GM23338 (cell line): ENCODE data around the gene ARF5. TPM values are rescaled to one million over a fixed set of nuclear protein-coding genes. Genes with fewer than 3 reads are reported as not detected.

ENCODE experiments used
- ATAC-seq: fragments of 200-7000 bp; cut with Tn5 transposase; 3 replicates; pipeline ENCODE4 v1.9.1; 2020
- DNase-seq: peaks from one replicate; pipeline ENCODE4 v3.0.0-alpha.2; 2015; ENCODE audit warnings: low spot score
- H2AFZ ChIP-seq: fragments of 200-600 bp; sonication (generic); 2 replicates; pipeline ENCODE4 v1.8.0; 2016; ENCODE audit warnings: antibody characterized with exemption, mild to moderate bottlenecking, moderate library complexity
- H3F3A ChIP-seq: fragments of 200-600 bp; sonication (generic); replicated peaks from 2 replicates; pipeline ENCODE4 v1.8.0; 2017; ENCODE audit warnings: antibody characterized with exemption, mixed run types, low read depth
- H3K27ac ChIP-seq: fragments of 200-600 bp; sonication (generic); 2 replicates; pipeline ENCODE4 v1.6.1; 2016; ENCODE audit warnings: low read depth
- H3K27me3 ChIP-seq: fragments of 200-600 bp; sonication (generic); 2 replicates; pipeline ENCODE4 v1.8.0; 2016; ENCODE audit warnings: mild to moderate bottlenecking, mixed run types, moderate library complexity; ENCODE audit not compliant: insufficient read depth
- H3K36me3 ChIP-seq: fragments of 200-600 bp; sonication (generic); 2 replicates; pipeline ENCODE4 v1.8.0; 2016; ENCODE audit warnings: mild to moderate bottlenecking; ENCODE audit not compliant: insufficient read depth
- H3K4me1 ChIP-seq: fragments of 200-600 bp; sonication (generic); 2 replicates; pipeline ENCODE4 v1.8.0; 2016; ENCODE audit warnings: mild to moderate bottlenecking, moderate library complexity; ENCODE audit not compliant: insufficient read depth
- H3K4me2 ChIP-seq: fragments of 200-600 bp; sonication (generic); 2 replicates; pipeline ENCODE4 v1.7.1; 2017; ENCODE audit warnings: mixed run types
- H3K4me3 ChIP-seq: fragments of 200-600 bp; sonication (generic); 2 replicates; pipeline ENCODE4 v1.6.1; 2016; ENCODE audit warnings: mixed run types
- H3K79me2 ChIP-seq: fragments of 200-600 bp; sonication (generic); replicated peaks from 2 replicates; pipeline ENCODE4 v1.8.0; 2017; ENCODE audit warnings: mild to moderate bottlenecking; ENCODE audit not compliant: insufficient read depth
- H3K9me2 ChIP-seq: fragments of 200-600 bp; sonication (generic); 2 replicates; pipeline ENCODE4 v1.8.0; 2017; ENCODE audit not compliant: insufficient read depth
- H4K20me1 ChIP-seq: fragments of 200-600 bp; sonication (generic); replicated peaks from 2 replicates; pipeline ENCODE4 v1.8.0; 2017; ENCODE audit warnings: mild to moderate bottlenecking; ENCODE audit not compliant: insufficient read depth
- H3K27ac Mint-ChIP-seq: 2 replicates; pipeline ENCODE4 v1.8.0; 2020; ENCODE audit warnings: inconsistent platforms, mild to moderate bottlenecking, moderate library complexity, mixed read lengths
- H3K27me3 Mint-ChIP-seq: 3 replicates; pipeline ENCODE4 v1.8.0; 2022; ENCODE audit warnings: low read depth, mild to moderate bottlenecking, moderate library complexity, mixed read lengths, inconsistent platforms; ENCODE audit not compliant: insufficient read depth, poor library complexity
- H3K36me3 Mint-ChIP-seq: 3 replicates; pipeline ENCODE4 v1.8.0; 2021; ENCODE audit warnings: low read depth, mild to moderate bottlenecking, inconsistent platforms, moderate library complexity, mixed read lengths
- H3K4me1 Mint-ChIP-seq: 3 replicates; pipeline ENCODE4 v1.8.0; 2020; ENCODE audit warnings: mild to moderate bottlenecking, inconsistent platforms, mixed read lengths
- H3K4me3 Mint-ChIP-seq: 3 replicates; pipeline ENCODE4 v1.8.0; 2021; ENCODE audit warnings: moderate library complexity, mild to moderate bottlenecking, inconsistent platforms, mixed read lengths
- H3K9me3 Mint-ChIP-seq: 3 replicates; pipeline ENCODE4 v1.8.0; 2020; ENCODE audit warnings: moderate library complexity, mild to moderate bottlenecking, inconsistent platforms, mixed read lengths
- CREB1 ChIP-seq: fragments of 250-450 bp; sonication (Bioruptor Pico); IDR thresholded peaks from 2 replicates; pipeline ENCODE4 v1.5.0; 2020; ENCODE audit warnings: low read depth, mild to moderate bottlenecking, moderate library complexity
- CTCF ChIP-seq, 2 experiments: fragments of 200-600 bp in 1 of 2; sonication (generic) in 1 of 2; conservative IDR thresholded peaks; 2 replicates each; pipeline versions ENCODE4 v1.5.1 to v1.6.1; 2016 to 2017; ENCODE audit warnings: antibody characterized with exemption in 2 of 2, low read depth in 2 of 2, mild to moderate bottlenecking in 2 of 2, moderate library complexity in 1 of 2
- ETS1 ChIP-seq: IDR thresholded peaks from 2 replicates; pipeline ENCODE4 v1.6.1; 2016; ENCODE audit warnings: antibody characterized with exemption
- EZH2 ChIP-seq: fragments of 200-600 bp; sonication (generic); IDR thresholded peaks from one replicate; pipeline ENCODE4 v1.8.0; 2017; ENCODE audit warnings: antibody characterized with exemption, mild to moderate bottlenecking, low read depth; ENCODE audit not compliant: unreplicated experiment
- EZH2phosphoT487 ChIP-seq: fragments of 200-600 bp; sonication (generic); IDR thresholded peaks from one replicate; pipeline ENCODE4 v1.8.1; 2018; ENCODE audit warnings: antibody characterized with exemption; ENCODE audit not compliant: unreplicated experiment
- JUNB ChIP-seq: IDR thresholded peaks from one replicate; pipeline ENCODE4 v1.6.1; 2016; ENCODE audit warnings: antibody characterized with exemption; ENCODE audit not compliant: unreplicated experiment
- NANOG ChIP-seq: IDR thresholded peaks from 2 replicates; pipeline ENCODE4 v1.6.1; 2016; ENCODE audit warnings: antibody characterized with exemption, borderline replicate concordance
- POLR2AphosphoS5 ChIP-seq: IDR thresholded peaks from 2 replicates; pipeline ENCODE4 v1.6.1; 2016; ENCODE audit warnings: antibody characterized with exemption, low read depth
- STAT1 ChIP-seq: IDR thresholded peaks from one replicate; pipeline ENCODE4 v1.6.1; 2016; ENCODE audit warnings: antibody characterized with exemption; ENCODE audit not compliant: unreplicated experiment
- ZNF114 ChIP-seq: fragments of 250-450 bp; sonication (Bioruptor Pico); IDR thresholded peaks from 2 replicates; pipeline ENCODE4 v1.5.0; 2020; ENCODE audit warnings: mild to moderate bottlenecking, moderate library complexity
- ZNF331 ChIP-seq: fragments of 250-450 bp; sonication (Bioruptor Pico); IDR thresholded peaks from 2 replicates; pipeline ENCODE4 v1.5.0; 2020; ENCODE audit warnings: low read depth, mild to moderate bottlenecking, moderate library complexity
- polyA plus RNA-seq: library from polyadenylated mRNA; unstranded; fragments of >200 nt; fragmentation: Nextera tagmentation; extraction: Ambion mirVana; gene quantifications from 2 replicates; pipeline ENCODE4 v1.2.1, GENCODE V29; 2016
- total RNA-seq: library from RNA; depleted of rRNA; stranded (reverse); fragments of >200 nt; shearing (Covaris generic); gene quantifications from 2 replicates; pipeline ENCODE4 v1.2.3, GENCODE V29; 2014
- TF ChIP-seq, protein P1 (sequence below): fragments of 250-450 bp; sonication (Bioruptor Pico); IDR thresholded peaks from 2 replicates; pipeline ENCODE4 v1.5.0; 2020; ENCODE audit warnings: mild to moderate bottlenecking, moderate library complexity
- TF ChIP-seq, protein P2 (sequence below): IDR thresholded peaks from one replicate; pipeline ENCODE4 v1.6.1; 2018; ENCODE audit warnings: antibody characterized with exemption; ENCODE audit not compliant: unreplicated experiment

The ARF5 gene
- total and polyA plus RNA-seq, 2 experiments from 2014 or later: 196 to 201 TPM

GRCh38 chr7:127598318-127598717 lies 10.1 kb downstream of the ARF5 start:
- H3K4me2 ChIP-seq: no peak overlapping the region
- H3K36me3 ChIP-seq: no peaks in the 10 kb centered on the region
- H3K4me1 Mint-ChIP-seq: peaks cover 16% of the 10 kb centered on the region
- H4K20me1 ChIP-seq: no peaks in the 10 kb centered on the region
- no peaks in the 10 kb centered on the region for H3K36me3 Mint-ChIP-seq
- no peak overlapping the region for H2AFZ ChIP-seq
- no peak overlapping the region for H3K4me3 Mint-ChIP-seq
- peak; percentile 95 for DNase-seq
- peaks cover 11% of the 10 kb centered on the region; the same call in 1 of the 2 replicates for H3K4me1 ChIP-seq
- no peaks in the 10 kb centered on the region for H3K9me3 Mint-ChIP-seq
- H3K79me2 ChIP-seq: no peaks in the 10 kb centered on the region
- H3K27ac Mint-ChIP-seq: no peak overlapping the region
- peaks cover 3% of the 10 kb centered on the region for H3K27me3 Mint-ChIP-seq
- H3F3A ChIP-seq: no peaks in the 10 kb centered on the region
- ATAC-seq: peak; percentile 95
- no peaks in the 10 kb centered on the region for H3K9me2 ChIP-seq
- no peaks in the 10 kb centered on the region for H3K27me3 ChIP-seq
- no peak overlapping the region for H3K4me3 ChIP-seq
- TF ChIP-seq, protein P1, sequence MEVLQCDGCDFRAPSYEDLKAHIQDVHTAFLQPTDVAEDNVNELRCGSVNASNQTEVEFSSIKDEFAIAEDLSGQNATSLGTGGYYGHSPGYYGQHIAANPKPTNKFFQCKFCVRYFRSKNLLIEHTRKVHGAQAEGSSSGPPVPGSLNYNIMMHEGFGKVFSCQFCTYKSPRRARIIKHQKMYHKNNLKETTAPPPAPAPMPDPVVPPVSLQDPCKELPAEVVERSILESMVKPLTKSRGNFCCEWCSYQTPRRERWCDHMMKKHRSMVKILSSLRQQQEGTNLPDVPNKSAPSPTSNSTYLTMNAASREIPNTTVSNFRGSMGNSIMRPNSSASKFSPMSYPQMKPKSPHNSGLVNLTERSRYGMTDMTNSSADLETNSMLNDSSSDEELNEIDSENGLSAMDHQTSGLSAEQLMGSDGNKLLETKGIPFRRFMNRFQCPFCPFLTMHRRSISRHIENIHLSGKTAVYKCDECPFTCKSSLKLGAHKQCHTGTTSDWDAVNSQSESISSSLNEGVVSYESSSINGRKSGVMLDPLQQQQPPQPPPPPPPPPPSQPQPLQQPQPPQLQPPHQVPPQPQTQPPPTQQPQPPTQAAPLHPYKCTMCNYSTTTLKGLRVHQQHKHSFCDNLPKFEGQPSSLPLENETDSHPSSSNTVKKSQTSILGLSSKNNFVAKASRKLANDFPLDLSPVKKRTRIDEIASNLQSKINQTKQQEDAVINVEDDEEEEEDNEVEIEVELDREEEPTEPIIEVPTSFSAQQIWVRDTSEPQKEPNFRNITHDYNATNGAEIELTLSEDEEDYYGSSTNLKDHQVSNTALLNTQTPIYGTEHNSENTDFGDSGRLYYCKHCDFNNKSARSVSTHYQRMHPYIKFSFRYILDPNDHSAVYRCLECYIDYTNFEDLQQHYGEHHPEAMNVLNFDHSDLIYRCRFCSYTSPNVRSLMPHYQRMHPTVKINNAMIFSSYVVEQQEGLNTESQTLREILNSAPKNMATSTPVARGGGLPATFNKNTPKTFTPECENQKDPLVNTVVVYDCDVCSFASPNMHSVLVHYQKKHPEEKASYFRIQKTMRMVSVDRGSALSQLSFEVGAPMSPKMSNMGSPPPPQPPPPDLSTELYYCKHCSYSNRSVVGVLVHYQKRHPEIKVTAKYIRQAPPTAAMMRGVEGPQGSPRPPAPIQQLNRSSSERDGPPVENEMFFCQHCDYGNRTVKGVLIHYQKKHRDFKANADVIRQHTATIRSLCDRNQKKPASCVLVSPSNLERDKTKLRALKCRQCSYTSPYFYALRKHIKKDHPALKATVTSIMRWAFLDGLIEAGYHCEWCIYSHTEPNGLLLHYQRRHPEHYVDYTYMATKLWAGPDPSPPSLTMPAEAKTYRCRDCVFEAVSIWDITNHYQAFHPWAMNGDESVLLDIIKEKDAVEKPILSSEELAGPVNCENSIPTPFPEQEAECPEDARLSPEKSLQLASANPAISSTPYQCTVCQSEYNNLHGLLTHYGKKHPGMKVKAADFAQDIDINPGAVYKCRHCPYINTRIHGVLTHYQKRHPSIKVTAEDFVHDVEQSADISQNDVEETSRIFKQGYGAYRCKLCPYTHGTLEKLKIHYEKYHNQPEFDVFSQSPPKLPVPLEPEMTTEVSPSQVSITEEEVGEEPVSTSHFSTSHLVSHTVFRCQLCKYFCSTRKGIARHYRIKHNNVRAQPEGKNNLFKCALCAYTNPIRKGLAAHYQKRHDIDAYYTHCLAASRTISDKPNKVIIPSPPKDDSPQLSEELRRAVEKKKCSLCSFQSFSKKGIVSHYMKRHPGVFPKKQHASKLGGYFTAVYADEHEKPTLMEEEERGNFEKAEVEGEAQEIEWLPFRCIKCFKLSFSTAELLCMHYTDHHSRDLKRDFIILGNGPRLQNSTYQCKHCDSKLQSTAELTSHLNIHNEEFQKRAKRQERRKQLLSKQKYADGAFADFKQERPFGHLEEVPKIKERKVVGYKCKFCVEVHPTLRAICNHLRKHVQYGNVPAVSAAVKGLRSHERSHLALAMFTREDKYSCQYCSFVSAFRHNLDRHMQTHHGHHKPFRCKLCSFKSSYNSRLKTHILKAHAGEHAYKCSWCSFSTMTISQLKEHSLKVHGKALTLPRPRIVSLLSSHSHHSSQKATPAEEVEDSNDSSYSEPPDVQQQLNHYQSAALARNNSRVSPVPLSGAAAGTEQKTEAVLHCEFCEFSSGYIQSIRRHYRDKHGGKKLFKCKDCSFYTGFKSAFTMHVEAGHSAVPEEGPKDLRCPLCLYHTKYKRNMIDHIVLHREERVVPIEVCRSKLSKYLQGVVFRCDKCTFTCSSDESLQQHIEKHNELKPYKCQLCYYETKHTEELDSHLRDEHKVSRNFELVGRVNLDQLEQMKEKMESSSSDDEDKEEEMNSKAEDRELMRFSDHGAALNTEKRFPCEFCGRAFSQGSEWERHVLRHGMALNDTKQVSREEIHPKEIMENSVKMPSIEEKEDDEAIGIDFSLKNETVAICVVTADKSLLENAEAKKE (CRISPR knock-in tag): peak; percentile 53; the same call in 1 of the 2 replicates
- no peak for TF ChIP-seq NANOG
- TF ChIP-seq CREB1 (CRISPR knock-in tag): peak; percentile 54
- peak; percentile 94 to 98 for TF ChIP-seq CTCF (conservative IDR thresholded peaks at IDR 0.05; ENCODE audit: low read depth in 2 of 2)
- no peak for TF ChIP-seq ZNF114 (CRISPR knock-in tag)
- TF ChIP-seq ETS1: no peak
- TF ChIP-seq JUNB: no peak
- no peak for TF ChIP-seq ZNF331 (CRISPR knock-in tag)
- no peak for TF ChIP-seq EZH2
- TF ChIP-seq STAT1: no peak
- no peak for TF ChIP-seq EZH2phosphoT487
- TF ChIP-seq POLR2AphosphoS5: no peak
- TF ChIP-seq, protein P2, sequence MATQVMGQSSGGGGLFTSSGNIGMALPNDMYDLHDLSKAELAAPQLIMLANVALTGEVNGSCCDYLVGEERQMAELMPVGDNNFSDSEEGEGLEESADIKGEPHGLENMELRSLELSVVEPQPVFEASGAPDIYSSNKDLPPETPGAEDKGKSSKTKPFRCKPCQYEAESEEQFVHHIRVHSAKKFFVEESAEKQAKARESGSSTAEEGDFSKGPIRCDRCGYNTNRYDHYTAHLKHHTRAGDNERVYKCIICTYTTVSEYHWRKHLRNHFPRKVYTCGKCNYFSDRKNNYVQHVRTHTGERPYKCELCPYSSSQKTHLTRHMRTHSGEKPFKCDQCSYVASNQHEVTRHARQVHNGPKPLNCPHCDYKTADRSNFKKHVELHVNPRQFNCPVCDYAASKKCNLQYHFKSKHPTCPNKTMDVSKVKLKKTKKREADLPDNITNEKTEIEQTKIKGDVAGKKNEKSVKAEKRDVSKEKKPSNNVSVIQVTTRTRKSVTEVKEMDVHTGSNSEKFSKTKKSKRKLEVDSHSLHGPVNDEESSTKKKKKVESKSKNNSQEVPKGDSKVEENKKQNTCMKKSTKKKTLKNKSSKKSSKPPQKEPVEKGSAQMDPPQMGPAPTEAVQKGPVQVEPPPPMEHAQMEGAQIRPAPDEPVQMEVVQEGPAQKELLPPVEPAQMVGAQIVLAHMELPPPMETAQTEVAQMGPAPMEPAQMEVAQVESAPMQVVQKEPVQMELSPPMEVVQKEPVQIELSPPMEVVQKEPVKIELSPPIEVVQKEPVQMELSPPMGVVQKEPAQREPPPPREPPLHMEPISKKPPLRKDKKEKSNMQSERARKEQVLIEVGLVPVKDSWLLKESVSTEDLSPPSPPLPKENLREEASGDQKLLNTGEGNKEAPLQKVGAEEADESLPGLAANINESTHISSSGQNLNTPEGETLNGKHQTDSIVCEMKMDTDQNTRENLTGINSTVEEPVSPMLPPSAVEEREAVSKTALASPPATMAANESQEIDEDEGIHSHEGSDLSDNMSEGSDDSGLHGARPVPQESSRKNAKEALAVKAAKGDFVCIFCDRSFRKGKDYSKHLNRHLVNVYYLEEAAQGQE: no peak
- H3K27ac ChIP-seq: no peak overlapping the region
